Germinal center (tissue), 1 donor: Measurements from ENCODE around the gene ZNF808.
"Not testable (repeated sequence)": the region's sequence is repeated elsewhere in the genome, so short reads cannot be mapped to it uniquely, and the experiment has no call there.

Source experiments
- DNase-seq: peaks from one replicate; pipeline ENCODE4 v3.0.0; 2012; ENCODE audit warnings: mixed read lengths, low spot score

The ZNF808 gene

DNA sequence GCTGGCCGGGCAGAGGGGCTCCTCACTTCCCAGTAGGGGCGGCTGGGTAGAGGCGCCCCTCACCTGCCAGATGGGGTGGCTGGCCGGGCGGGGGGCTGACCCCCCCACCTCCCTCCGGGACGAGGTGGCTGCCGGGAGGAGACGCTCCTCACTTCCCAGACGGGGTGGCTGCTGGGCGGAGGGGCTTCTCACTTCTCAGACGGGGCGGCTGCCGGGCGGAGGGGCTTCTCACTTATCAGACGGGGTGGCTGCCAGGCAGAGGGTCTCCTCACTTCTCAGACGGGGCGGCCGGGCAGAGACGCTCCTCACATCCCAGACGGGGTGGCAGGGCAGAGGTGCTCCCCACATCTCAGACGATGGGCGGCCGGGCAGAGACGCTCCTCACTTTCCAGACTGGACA lies 66.0 kb downstream of the ZNF808 start:
- DNase-seq: not testable (repeated sequence)

- DNase-seq: no peak
Measured at GRCh38 chr19:52599241-52599640, 71.8 kb downstream of the ZNF808 start.

DNA sequence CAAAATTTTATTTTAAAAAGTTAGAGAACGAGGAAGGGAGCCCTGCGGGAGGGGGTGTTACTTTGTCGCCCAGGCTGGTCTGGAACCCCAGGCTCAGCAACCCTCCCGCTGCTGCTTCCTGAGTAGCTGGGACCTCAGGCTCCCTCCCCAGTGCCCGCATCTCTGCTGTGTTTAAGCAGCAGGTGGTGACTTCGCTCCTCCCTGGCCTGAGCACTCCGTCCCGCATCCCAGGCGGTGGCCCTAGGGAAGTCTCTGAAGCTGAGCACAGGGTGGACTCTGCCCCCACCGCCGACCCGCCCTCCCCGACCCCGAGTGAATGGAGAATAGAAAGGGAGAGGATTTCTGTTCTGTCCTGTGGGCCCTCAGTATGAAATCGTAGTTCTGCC lies 73.2 kb downstream of the ZNF808 start:
- DNase-seq: no peak

DNA sequence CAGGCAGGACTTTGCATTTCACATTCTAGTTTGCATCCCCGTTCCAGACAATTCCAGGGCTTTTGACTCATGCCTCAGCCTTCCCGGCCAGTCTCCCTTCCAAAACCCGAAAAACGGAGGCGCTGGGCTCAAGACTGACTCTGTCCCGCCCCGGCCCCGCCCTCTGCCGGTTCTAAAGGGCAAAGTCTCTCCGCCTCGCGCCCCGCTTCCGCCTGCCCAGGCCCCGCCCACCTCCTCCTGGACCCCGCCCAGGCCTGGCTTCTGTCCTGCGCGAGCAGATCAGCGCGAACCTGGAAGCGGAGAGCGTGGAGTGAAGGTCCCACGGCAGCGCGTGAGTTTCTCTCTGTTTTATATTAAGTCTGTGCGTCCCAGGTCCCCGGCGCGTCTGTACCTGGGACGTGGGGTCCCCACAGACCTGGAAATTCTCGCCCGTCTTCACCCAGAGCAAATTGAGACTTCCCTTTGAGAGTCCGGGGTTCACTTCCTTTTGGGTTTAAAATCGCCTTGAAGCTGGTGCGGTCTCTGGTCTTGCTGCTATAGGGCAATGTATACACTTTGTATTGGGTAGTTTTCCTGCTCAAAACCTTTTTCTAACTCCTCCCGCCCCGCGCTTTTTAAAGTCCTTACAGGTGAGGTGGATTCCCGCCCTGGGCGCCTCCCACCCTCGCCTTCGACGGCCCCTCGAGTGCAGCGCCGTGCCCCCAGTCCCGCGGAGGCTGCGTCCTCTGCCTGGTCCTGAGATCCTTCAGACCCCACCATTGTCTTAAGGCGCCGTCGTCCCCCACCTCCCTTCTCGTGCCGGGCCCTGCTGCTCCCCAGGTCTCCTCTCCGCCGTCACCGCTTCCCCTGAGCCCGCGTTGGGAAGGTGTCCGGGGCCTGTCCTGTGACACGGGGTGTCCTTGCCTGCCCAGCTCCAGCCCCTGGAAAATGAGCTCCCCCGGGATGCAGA lies 73.8 kb downstream of the ZNF808 start:
- DNase-seq: peak; percentile 93

GRCh38 chr19:52601974-52602366 lies 74.5 kb downstream of the ZNF808 start:
- not testable (repeated sequence) for DNase-seq

DNA sequence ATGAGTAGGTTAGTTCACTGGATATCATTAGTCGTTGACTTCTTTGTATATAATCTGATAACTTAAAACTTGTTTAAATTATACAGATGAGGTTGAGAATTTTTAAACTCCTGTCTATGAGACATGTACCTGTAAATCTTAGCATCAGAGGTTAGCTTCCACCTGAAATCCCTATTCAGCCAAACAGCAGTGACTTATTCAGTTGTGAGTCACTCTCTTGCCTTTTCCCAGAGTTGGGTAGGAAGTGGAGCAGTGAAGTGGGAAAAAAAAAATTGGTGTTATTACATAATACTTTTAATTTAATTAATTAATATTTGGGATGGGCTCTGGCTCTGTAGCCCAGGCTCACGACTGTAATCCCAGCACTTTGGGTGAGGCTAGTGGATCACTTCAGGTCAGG lies 75.5 kb downstream of the ZNF808 start:
- no peak for DNase-seq

GRCh38 chr19:52603558-52604207 lies 76.2 kb downstream of the ZNF808 start:
- no peak for DNase-seq
